ENCODE results near the gene PDE6G. TPM values are rescaled to one million over a fixed set of nuclear protein-coding genes. Genes with fewer than 3 reads are reported as not detected.
A peak's percentile ranks its signal among the peaks of the same experiment; 100 is the strongest.

PDE6G gene
- polyA plus RNA-seq, 1 donor, result 4.0 TPM

- DNase-seq, result no peak
Measured at GRCh38 chr17:81660441-81660840, 4.1 kb upstream of the PDE6G start.

DNA sequence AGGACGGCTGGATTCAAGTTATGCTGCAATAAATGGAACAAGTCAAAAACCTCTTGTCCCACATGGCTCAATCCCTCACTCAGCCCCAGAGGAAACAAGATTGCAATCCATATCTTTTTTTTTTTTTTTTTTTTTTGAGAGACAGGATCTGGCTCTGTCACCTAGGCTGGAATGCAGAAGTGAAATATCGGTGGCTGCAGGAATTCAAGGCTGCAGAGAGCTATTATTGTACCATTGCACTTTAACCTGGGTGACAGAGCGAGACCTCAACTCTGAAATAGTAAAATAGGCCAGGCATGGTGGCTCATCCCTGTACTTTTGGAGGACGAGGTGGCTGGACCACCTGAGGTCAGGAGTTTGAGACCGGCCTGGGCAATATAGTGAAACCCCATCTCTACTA is 2.7 kb upstream of the PDE6G start:
- DNase-seq, result no peak

DNA sequence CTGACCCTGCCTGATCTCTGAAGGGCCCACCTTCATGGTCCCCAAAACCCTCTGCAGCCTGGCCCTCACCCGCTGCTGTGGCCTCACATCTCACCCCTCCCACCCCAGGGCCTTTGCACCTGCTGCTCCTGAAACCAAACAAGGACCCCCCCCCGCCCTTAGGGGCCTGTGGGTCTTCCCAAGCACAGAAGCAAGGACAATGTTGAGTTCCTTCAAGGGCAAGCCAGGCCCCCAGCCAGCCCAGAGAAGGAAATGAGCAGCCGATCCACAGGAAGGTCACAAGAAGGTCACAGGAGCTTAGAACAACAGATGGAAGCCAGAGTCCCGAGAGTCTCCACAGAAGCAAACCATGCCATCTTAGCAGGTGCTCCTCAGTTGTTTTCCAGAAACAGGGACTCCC is 493 bp upstream of the PDE6G start:
- no peak for DNase-seq

GRCh38 chr17:81655378-81656117 is 794 bp downstream of the PDE6G start:
- no peak for DNase-seq

DNA sequence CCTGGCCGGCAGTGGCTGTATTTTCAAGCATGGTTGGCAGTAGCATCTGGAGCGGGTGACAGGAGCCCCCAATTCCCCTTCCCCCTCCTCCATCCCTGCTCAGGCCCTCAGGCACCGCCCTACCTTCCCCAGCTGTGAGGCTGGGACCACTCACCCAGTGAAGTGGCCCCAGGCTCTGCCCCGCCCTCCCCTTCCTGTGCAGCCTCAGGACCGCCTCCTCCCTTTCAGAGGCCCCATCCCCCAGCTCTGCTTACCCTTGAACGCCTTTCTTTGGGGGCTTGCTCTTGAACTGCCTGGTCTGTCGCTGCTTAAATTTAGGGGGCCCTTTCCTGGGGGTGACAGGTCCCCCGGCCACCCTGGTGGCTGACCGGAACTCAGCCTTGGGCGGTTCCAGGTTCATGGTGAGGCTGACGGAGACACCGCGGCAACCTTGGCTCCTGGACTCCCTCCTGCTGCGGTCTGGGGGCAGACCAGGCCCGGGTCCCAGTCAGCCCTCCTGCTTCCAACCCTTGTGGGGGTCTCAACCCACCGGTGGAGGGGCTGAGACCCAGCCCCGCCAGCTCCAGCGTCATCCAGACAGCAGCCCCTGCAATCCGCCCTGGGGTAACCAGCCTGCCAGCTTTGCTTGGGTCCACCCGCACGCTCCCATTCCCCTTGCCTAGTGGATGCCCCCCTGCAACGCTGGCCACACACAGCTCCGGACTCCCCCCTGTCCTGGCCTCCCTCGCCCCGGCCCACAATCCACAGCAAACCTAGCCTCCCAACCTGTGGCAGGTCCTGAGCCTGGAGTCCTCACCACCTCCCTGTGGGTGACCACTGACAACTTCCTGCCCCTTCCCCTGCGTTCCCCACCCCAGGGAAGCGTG is 3.2 kb downstream of the PDE6G start:
- no peak for DNase-seq

- no peak for DNase-seq
Measured at GRCh38 chr17:81651692-81652091, 4.7 kb downstream of the PDE6G start.

- no peak for DNase-seq
Measured at GRCh38 chr17:81650951-81651350, 5.4 kb downstream of the PDE6G start.

- DNase-seq, result no peak
Measured at GRCh38 chr17:81648707-81649085, 7.6 kb downstream of the PDE6G start.

- DNase-seq, result no peak
Measured at GRCh38 chr17:81648013-81648706, 8.2 kb downstream of the PDE6G start.

DNA sequence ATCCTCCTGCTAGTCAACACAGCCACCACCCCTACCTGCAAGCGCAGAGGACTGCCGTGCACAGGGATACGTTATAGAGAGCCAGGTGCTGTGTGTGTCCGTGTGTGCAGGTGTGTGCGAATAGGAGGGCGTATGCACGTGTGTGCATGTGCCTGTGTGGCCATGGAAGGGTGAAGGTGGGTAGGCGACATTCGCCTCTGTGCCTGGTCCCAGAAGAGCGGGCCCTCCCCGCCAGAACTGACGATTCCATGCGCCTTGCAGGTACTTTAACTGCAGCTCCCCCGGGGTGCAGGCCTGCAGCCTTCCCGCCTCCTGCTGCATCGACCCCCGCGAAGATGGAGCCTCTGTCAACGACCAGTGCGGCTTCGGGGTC is 8.7 kb downstream of the PDE6G start:
- no peak for DNase-seq

- DNase-seq, result no peak
Measured at GRCh38 chr17:81646869-81647600, 9.3 kb downstream of the PDE6G start.

DNA sequence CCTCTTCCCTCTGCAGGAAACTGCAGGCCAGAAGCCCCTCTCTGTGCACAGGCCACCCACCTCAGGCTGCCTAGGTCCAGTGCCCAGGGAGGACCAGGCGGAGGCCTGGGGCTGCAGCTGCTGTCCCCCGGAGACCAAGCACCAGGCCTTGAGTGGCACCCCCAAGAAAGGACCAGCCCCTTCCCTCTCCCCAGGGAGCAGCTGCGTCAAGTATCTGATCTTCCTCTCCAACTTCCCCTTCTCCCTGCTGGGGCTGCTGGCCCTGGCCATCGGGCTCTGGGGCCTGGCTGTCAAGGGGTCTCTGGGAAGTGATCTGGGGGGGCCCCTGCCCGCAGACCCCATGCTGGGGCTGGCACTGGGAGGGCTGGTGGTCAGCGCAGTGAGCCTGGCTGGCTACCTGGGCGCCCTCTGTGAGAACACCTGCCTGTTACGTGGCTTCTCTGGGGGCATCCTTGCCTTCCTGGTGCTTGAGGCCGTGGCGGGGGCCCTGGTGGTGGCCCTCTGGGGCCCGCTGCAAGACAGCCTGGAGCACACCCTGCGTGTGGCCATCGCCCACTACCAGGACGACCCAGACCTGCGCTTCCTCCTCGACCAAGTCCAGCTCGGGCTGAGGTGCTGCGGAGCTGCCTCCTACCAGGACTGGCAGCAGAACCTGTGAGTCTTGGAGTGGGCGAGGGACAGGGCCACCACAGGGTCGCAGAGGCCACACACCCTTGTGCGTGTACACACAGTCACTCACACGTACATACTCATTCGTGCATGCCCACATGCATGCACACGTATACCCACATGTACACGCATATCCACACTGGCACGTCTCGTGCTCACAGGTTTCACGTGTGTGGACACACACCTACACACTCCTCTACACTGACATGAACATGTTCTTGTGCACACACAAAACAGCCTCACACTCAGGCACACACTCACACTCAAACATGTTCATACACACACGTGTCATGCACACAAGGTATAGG is 11.1 kb downstream of the PDE6G start:
- DNase-seq, result no peak

DNA sequence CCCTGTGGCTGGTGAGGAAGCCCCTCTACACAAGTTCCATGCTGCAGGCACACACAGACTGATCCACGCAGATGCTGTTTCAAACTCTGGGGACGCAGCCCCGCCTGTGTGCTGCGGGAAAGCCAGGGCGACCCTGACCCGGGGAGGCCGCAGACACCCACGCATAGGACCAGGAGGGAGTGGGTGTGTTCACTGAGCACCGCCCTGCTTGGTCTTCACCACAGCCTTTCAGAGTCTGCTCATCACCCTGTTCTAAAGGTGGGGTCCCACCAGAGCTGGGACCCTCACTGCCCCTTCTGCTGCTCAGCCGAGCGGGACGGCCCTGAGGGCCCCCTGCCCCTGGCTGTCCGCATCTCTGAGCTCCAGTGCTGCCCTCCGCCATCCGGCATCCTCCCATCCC is 11.8 kb downstream of the PDE6G start:
- no peak for DNase-seq

- DNase-seq, result no peak
Measured at GRCh38 chr17:81641825-81642489, 14.4 kb downstream of the PDE6G start.

GRCh38 chr17:81640011-81640410 is 16.3 kb downstream of the PDE6G start:
- DNase-seq, result no peak

DNA sequence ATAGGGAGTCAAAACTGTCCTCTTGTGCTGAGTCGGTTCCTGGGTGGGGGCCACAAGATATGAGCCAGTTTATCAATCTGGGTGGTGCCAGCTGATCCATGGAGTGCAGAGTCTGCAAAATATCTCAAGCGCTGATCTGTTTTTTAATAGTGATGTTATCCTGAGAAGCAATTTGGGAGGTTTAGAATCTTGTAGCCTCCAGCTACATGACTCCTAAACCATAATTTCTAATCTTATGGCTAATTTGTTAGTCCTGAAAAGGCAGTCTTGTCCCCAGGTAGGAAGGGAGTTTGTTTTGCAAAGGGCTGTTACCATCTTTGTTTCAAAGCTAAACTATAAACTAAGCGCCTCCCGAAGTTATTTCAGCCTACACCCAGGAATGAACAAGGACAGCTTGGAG is 17.7 kb downstream of the PDE6G start:
- DNase-seq, result no peak

- DNase-seq, result peak; percentile 92
Measured at GRCh38 chr17:81636505-81637288, 19.6 kb downstream of the PDE6G start, which contains the start of the genes NPLOC4 and TSPAN10. NPLOC4 (minus strand) TSS chr17:81637112; CDS start chr17:81636930, 182 bp downstream. TSPAN10 (plus strand) TSS chr17:81637196; CDS start chr17:81642413, 5,217 bp downstream.

- no peak for DNase-seq
Measured at GRCh38 chr17:81635973-81636504, 20.3 kb downstream of the PDE6G start.

DNA sequence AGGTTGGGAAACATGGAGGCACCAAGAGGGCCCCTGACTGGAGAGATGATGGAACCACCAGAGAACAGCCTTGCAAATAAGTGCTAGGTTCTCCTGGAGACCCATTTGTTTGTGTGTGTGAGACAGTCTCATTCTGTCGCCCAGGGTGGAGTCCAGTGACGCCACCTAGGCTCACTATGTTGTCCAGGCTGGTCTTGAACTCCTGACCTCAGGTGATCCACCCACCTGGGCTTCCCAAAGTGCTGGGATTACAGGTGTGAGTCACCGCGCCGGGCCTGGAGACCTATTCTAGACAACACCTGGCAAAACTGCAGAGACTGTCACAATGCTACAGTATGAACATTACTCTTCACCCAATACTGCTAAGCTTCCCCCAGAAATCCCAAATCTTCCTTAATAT is 20.9 kb downstream of the PDE6G start:
- no peak for DNase-seq

DNA sequence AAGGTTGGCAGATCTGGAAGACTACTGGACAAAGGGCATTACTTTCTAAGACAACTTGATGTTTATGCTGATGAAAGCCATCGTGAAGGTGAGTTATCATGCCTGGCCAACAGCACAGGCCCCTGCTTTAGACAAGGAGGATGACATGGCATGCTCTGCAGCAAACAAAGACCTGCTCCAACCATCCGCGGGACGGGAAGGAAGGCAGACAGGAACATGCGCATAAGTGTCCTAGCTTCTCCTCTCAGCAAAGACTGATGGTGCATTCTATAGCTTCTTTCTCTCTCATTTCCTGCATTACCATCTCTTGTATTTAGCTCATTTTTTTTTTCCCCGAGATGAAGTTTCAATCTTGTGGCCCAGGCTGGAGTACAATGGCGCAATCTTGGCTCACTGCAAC is 24.9 kb downstream of the PDE6G start:
- DNase-seq, result no peak
